ENCODE data around the gene GATA6. TPM values are rescaled to one million over a fixed set of nuclear protein-coding genes. Genes with fewer than 3 reads are reported as not detected.

The GATA6 gene
- total and polyA plus RNA-seq, 2 of the 8 experiments (the other 6 are each of a cell fraction or from before 2014, with no cell fraction given) = 0.09 TPM; not detected in 1

DNA sequence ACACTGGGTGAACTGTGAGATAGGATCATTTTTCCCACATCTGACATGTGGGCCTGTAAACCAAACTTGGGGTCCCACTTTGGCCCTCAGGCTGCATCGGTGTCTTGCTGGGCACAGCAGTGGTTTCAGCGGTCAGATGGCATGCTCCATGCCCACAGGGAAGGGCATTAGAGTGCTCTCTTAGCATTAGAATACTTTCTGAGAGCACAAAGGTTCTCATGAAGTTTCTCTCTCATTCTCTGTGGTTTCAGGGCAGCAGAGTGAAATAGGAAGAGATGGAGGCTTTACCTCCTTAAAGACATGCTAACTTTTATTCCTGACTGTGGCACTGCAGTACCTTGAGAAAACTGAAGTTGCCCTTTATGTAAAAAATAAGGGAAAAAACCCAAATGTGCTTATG lies 36.6 kb upstream of the GATA6 start (continued):
- TF ChIP-seq, protein P1, sequence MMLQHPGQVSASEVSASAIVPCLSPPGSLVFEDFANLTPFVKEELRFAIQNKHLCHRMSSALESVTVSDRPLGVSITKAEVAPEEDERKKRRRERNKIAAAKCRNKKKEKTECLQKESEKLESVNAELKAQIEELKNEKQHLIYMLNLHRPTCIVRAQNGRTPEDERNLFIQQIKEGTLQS (IDR thresholded peaks at IDR 0.05; ENCODE audit: insufficient read depth, low read depth, low read length) = no peak
- TF ChIP-seq, protein P2, sequence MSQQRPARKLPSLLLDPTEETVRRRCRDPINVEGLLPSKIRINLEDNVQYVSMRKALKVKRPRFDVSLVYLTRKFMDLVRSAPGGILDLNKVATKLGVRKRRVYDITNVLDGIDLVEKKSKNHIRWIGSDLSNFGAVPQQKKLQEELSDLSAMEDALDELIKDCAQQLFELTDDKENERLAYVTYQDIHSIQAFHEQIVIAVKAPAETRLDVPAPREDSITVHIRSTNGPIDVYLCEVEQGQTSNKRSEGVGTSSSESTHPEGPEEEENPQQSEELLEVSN (IDR thresholded peaks at IDR 0.05) = no peak
- TF ChIP-seq JUN (IDR thresholded peaks at IDR 0.05; ENCODE audit: low read depth, low read length) (no peak), PHF8 (conservative IDR thresholded peaks at IDR 0.05; ENCODE audit: low read depth, low read length) (no peak), SUZ12 (IDR thresholded peaks at IDR 0.05; ENCODE audit: low read length) (no peak)
